ENCODE measurements around the gene DSCAML1.

Gene DSCAML1

DNA sequence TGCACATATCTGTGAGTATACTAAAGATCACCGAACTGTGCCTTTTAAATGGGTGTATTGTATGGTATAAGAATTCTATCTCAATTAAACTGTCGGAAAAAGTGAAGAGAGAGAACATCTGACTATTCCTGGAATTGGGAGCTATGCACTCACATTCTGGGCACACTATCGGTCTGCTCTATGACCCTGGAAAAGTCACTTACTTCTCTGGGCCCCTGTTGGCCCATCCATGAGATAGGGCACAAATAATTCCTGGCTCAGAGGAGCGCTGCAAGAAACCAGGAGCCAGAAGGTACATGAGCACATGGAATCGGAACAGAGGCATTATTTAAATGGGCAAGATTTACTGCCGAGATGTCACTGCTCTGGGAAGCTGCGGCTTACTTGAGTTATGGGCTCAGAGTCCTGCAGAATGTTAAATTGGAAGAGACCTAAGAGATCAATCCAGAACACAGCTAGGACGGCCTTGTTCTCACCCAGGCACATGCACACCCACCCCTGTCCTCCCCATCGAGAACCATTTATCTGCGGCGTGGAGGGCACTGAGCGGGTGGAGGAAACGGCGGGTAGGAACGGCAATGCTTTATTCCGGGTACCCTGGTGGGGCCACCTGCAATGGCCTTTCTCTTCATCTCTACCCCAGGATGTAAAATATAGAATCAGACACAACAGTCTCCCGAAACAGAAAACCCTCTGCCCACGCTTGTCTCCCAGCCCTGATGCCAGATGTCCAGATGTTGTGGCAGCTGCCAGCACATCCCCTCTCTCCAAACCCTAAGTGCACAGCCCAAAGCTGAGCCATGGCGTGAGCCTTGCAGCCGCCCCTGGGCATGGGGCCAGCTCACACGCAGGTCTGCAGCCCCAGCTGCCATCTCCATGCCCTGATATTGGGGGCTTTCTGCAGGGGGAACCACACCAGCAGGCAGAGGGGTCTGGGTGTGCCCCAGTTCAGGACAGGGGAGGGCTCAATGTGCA, 142.4 kb downstream of the DSCAML1 start:
- no peak for DNase-seq

DNA sequence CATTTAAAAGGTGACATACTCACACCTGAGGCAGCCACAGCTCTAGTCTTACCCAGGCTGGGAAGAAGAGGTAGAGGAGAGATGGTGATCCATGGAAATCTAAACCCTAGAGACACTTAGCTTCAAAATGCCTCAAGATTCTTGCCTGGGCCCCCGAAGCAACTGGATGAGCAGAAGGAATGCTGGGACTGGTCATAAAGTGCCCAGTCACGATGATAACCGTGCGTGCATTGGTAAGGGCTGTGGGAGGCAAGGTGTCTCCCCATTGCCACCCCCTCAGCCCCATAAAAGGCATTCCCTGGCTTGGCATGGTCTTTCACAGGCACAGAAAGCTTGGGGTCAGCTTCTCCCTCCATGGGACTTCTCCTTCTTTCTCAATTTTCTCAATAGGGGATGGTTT, 144.5 kb downstream of the DSCAML1 start:
- no peak for DNase-seq

DNA sequence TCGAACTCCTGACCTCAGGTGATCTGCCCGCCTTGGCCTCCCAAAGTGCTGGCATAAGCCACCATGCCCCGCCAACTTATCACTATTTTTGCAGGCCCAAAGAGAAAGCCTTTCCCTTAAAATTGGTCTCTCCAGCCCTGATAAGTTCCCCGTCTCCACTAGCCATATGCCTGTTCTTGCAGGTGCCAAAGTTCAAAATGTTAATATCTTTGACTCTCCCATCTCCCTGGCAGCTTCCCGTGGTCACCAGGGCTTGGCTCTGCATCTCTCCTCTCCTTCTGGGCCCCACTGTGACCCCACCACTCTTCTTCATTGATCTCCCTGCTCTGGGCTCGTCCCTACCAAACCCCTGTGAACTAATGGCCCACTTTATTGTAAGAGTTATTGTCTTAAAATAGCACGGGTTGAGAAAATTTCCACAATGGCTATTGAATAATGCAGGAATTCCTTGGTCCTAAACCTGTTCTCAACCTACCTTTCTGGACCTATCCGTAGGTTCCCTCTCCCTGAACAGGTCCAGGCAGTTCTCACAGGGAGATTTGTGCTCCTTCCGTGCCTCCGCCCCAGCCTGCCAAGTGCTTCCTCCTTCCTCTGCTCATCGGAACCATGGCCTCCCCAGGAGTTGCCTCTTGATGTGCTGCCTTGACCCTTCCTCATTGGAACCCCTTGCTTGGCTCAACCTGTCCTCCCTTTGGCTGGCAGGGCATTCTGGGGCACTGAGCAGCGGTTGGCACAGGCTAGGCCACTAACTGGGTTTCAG, 147.5 kb downstream of the DSCAML1 start:
- DNase-seq: no peak

DNA sequence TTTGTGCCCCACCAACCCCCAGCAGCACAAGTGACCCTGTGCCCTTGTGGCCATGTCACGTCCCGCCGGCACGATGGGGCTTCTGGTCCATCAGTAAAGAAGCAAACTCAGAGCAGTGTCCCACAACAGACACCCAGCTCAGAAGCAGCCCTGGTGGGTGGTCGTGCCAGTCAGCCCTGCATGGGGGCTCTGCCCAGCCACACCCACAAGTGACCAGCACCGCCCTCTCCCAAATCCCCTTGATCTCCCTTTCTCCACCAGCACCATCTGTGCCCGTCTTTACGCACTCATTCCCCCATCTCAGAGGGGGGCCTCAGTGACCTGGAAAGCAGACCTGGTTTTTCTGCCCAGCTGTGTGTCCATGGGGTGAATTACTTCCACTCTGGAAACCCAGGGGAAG, 149.1 kb downstream of the DSCAML1 start:
- DNase-seq: no peak

DNA sequence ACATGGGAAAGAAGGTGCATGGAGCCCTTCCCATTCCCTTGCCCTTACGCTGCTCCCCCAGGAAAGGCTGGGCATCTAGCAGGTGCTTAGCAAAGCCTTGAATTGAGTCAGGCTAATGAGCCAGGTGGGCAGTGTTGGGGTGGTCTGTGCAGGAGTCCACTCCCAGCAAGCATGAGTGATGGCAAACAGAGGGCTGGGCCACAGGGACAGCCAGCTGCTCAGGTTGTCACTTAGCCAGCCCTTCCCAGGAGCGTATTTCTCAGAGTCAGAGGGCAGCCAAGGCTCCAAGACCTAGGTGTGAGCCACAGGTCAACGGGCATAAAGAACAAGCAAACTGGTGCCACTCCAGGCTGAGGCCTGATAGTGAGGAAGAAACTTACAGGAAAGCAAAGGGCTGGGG, 149.8 kb downstream of the DSCAML1 start:
- DNase-seq: no peak

DNA sequence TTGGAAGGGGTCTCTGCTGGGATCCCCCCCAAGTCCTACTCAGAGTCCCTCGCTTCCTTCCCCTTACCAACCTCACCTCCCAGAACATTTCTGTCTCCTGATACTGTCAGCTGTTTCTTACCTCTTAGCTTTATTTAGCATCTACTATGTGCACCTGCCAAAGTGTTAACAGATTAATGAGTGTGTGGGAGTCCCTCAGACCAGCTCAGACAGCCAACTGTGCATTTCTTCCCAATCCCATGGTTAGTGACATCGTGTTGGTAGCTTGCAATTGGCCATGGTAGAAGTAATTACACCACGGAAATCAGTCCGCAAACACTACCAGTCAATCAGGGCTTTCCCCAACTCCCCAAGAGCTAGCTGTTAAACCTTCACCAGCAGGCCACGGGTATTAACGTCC, 150.6 kb downstream of the DSCAML1 start:
- no peak for DNase-seq

DNA sequence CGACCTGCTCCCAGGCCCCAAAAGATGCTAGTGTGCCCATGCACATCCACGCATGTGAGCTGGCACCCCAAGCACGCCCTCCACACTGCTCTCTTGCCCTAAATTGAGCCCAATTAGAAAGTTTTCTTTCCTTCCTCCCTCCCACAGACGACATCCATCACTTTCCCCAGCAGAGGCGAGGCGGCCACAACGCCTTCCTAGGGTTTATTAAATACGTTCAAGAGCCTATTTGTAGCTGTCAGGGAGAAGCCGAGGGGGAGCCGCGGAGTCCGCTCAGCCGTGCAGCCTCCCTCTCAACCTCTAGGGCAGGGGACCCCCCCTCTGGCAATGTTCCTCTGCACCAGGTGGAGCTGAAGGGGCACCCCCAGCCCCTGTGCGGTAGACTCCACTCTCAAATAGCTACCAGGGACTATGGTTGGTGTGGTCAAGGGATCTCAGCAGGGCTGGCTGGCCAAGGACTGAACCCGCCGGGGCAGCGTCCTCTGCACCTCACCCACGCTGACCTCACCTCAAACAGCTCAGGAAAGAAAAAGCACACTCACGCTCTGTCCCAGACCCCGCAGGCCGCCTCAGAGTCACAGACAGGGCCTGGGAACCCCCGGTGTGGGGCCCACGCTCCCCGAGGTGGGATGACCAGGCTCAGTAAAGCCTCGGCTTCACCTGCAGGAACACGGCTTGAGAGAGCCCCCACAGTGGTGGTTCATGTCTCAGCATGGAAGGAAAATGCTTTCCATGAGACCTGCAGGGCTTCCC, 152.4 kb downstream of the DSCAML1 start:
- DNase-seq: no peak

DNA sequence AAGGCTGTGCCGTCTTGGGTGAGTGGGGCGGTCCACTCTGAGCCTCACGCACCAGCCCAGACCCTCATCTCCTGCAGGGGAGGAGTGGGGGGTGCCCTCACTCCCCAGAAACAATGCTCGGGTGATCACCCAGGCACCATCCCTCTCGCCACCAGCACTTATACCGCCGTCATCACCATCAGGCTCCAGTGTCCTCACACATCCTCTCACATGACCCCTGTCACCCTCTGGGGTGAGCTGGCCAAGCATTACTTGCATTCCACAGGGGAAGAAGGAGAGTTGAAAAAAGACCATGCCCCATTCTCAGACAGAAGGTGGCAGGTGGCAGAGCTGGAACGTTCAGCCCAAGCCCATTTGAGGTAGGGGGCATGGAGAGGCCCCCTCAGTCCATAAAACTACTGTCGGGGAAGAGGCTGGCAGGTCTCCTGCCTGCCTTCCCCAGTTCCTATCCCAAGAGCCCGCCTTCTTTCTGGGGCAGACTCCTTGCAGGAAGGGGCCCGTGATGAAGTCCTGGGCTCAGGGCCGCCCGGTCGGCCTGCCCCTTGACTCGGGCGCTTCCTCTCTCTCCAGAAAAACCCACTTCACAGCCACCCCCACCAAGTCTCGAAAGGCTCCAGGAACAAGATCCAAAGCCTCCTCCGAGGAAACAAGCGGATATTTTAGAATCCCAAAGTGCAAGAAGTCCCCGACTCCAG, 153.3 kb downstream of the DSCAML1 start:
- DNase-seq: no peak

DNA sequence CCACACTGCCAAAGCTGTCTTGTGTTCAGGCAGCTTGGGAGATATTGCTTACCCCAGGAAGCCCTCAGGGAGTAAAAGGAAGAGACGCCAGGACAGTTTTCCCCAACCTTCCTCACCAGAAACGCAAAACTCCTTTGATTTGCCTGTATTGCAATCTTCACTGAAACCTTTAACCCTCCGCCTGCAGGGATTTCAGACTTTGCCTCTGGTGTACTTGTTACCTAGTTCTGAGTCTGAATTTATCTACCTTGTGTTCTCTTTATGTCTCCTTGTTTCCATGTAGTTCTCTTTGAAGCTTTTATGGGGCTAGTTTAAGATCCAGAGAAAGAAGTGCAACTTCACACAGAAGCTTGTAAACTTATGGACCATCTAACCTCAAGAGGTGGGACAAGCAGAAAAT, 154.2 kb downstream of the DSCAML1 start:
- DNase-seq: no peak

DNA sequence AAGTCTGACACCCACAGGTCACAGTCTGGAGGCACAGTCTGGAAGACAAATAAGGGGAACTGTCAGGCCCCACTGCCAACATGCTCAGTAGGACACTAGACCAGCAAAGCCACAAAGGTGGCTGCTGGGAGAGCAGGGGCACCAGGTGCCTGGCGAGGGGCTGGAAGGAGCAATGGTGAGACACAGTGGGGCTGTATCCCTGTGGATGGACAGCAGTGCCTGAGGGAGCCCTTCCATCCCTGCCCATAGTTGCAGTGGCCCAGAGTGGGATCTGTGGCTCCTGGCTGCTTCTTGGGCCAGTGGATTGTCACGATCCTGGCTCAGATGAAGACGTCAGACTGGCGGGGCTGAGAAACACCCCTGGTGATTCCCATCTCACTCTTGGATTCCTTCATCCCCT, 154.6 kb downstream of the DSCAML1 start:
- no peak for DNase-seq

DNA sequence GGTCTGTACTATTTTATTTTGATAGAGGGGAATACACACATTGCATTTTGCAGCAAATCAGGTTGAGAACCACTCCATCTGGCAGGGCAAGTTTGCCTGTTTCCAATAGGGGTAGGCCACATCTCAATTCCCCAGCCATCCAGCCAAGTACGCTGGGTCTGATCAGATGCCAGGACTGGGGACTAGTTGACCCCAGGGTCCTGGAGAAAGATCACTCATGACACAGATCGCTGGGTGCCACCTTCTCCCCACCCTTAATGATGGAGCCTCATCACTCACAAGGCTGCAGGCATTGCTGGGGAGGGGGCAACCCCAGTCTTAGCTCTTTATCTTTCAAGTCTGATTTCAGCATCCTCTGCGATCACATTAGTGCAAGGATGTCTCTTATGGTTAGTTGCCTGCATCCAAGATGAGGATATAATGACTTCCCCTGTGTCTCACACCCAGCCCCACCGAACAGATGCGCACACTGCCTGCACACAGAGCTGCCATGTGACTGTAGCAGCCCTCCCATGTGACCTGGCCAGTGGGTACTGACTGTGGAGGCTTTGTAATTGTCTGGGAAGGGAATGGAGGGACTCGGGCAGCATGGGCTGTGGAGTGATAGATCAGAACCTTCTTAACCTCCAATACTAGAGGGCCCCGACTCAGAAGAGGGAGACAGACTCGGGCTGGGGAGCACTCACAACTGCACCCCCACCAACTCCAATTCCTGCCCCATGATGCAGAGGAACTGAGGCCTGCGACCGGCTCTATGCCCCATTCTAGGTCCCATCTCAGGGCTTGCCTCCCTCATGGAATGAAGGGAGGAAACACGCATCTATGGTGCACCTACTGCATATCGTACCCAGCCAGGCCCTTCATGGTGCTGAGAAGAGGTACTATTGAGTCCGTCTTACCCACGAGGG, 155.8 kb downstream of the DSCAML1 start:
- no peak for DNase-seq

DNA sequence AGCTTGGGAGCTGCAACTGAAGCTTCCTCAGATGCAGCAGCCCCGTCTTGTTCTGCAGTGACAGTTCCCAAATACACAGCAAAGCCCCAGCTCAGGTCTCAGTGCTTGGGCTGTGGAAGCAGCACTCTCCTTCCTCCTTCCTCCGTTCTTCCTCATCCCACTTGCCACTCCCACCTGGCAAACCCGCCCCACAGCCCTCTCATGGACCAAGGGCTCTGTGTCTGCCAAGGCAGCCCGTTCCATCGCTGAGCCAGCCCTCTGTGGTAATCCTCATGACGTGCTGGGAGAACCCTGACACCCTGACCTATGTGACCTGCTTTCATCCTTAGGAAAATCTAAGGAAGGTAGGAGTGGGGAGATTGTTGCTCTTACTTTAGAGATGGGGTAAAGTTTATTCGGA, 157.0 kb downstream of the DSCAML1 start:
- DNase-seq: no peak

DNA sequence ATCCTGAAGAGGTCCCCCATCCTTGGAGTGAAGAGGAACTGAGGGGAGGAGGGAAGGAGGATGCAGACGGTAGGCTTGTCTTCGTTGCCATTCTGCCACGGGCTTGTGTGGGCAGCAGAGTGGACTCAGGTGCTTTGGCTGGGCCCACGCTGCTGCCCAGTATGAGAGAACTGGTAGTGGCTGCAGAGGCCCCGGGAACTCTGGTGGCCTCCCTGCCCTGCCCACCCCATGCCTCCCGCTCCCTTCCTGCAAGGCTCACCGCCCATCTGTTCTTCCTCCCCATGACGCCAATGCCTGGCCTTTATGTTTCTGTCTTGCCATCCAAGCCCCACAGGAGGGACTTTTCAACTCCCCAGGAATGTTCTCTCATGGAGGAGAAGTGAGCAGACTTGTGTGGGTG, 157.4 kb downstream of the DSCAML1 start:
- DNase-seq: no peak

DNA sequence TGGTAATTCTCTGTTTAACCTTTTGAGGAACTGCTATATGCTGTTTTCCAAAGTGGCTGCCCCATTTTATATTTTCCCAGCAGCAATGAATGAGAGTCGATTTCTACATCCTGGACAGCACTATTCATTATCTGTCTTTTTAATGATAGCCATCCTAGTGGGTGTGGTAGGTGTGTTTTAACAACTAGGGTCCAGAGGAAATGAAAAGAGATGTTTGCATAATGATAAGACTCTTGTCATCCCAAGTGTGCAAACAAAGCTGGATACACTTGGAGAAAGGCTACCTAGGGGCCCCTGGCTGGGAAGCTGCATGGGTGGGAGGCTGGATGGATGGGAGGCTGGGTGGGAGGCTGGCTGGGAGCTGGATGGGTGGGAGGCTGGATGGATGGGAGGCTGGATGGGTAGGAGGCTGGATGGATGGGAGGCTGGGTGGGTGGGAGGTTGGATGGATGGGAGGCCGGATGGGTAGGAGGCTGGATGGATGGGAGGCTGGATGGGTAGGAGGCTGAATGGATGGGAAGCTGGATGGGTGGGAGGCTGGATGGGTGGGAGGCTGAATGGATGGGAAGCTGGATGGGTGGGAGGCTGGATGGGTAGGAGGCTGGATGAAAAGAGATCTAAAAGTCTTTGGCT, 158.0 kb downstream of the DSCAML1 start:
- DNase-seq: peak; percentile 28

DNA sequence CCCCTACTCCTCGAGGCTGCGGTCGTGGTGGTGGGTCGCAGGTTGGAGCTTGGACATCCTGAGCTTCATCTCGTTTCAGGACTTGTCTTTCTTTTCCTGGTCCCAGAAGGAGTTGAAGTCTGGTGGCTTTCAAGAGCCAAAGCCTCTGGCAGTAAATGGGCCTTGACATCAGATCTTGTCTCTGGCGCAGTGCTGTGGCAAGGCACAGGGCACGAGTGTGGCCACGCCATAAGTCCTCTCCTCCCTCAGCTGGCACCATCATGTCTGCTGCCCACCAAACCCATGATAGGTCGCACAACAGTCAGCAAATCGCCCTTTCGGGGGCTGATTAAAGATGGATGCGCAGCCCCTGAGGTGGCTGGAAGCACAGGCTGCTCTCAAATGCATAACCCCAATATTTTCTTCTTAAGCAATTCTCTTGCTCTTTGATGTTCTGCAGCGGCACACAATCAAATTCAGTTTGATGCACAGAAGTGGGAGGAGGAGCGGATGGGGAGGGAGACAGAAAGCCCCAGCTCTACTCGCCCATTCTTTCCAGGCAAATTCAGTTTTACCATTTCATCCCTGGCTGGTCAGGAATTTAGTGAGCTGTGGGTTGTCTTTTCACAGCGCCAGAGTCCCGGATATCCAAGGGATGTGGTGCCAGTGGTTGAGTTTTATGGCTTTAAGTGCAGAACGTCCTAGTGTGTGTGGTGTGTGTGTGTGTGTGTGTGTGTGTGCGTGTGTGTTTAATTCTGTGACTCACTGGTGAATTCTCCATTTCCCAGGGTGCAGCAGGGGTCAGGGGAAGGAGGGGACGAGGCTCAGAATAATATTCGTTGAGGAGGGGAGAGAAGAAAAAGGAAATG, 162.0 kb downstream of the DSCAML1 start:
- DNase-seq: no peak

DNA sequence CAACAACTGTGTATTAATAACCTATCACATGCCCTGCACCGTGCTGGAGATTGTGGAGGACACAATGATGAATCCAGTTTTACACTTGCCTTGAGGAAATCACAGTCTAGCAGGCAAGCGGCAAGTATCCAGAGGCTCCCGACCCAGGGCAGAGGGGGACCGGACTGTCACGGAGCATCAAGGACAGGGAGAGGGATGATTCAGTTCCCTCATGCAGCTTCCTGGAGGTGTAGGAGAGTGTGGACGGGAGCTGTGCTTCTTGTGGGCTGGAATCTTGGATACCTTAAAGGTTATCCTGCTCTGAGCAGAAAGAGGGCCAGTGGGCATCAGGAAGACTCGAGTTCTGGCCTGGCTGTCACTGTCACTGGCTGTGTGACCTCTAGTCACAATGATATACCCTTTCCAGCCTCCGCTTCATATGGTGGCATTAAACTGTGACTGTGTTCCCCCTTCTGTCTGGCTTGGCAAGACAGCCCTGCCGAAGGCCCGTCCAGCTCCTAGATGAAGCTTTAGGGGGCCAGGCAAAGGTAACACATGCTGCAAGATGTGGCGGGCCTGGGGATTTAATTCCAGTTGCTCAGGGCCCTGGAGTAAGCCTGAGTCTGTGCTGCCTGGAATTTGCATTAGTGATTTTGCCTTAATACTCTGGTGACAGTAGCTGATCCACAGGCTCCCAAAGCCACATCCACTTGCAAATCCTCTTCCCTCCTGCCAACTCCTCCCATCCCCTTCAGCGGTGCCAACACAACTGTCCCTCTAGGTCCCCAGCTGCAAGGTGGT, 162.8 kb downstream of the DSCAML1 start:
- no peak for DNase-seq

DNA sequence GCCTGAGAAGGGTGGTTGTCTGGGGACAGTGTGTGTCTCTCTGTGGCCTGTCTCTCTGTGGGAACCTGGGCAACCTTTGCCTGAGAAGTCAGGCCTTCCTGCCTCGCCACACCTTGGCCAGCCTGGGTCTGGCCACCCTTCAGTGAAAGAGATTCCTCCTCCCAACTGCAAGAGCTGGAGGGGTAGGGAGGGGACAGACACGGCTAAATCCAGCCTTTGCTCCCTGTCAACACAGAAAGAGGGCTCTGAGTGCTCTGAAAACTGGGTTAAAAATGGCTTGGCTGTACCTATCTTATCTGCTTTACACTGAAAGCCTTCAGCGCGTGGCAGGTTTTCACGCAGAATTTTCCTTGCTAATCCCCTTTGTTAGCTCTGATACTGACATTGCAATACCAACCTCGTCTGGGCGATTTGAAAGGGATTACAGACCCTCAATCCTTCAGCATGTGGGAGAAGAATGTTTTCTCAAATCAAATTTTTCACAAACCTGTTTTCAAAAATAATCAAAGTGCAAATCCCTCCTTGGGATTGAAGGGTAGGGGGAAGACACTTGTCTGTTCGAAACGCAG, 163.7 kb downstream of the DSCAML1 start:
- DNase-seq: no peak

DNA sequence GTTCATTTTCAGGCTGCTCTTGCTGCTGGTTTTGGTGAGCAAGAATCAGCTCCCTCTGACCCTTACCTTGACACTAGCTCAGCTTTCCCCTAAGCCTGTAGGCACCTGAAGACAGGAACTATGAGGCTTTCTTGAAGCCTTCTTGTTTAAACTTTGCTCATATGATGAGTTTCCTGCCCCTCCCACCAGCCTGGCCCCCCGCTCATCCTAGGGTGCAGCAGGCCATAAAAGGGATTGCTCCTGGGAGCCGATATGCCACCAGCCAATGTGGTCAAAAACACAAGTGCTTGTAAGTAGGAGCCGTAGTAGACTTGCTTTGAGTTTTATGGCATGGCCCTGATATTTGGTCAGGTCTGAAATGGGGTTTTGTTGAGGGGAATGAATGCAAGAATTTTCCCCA, 164.7 kb downstream of the DSCAML1 start:
- no peak for DNase-seq

Data from NCI-H748 treated with DMSO at 0.1 percent for 48 hours (cell line).